Mesothelial cell of epicardium (in vitro differentiated cells): ENCODE results near the gene CCDC102B. TPM values are rescaled to one million over a fixed set of nuclear protein-coding genes. Genes with fewer than 3 reads are reported as not detected.
"Not testable (repeated sequence)": the region's sequence is repeated elsewhere in the genome, so short reads cannot be mapped to it uniquely, and the experiment has no call there.

Experiments
- DNase-seq, 2 experiments: peaks; one replicate each; pipeline ENCODE4 v3.0.0; 2021; ENCODE audit warnings: low spot score in 2 of 2; ENCODE audit not compliant: unreplicated experiment in 2 of 2
- H3K27ac Mint-ChIP-seq: 2 replicates; pipeline ENCODE4 v1.8.0; 2021; ENCODE audit warnings: mixed read lengths
- H3K27me3 Mint-ChIP-seq: 2 replicates; pipeline ENCODE4 v1.8.0; 2021; ENCODE audit warnings: low read depth, mixed read lengths
- H3K36me3 Mint-ChIP-seq: 2 replicates; pipeline ENCODE4 v1.8.0; 2021; ENCODE audit warnings: mixed read lengths
- H3K4me1 Mint-ChIP-seq: 2 replicates; pipeline ENCODE4 v1.8.0; 2021; ENCODE audit warnings: mixed read lengths
- H3K4me3 Mint-ChIP-seq: 2 replicates; pipeline ENCODE4 v1.8.0; 2021; ENCODE audit warnings: mild to moderate bottlenecking, moderate library complexity, mixed read lengths
- H3K9me3 Mint-ChIP-seq: 2 replicates; pipeline ENCODE4 v1.8.0; 2021; ENCODE audit warnings: mixed read lengths
- total RNA-seq: library from RNA; stranded (reverse); gene quantifications from 3 replicates; pipeline ENCODE4 v1.2.1, GENCODE V29; 2021
- TF ChIP-seq, protein P1 (sequence below): fragments of 200-600 bp; sonication (generic); IDR thresholded peaks from one replicate; pipeline ENCODE4 v1.5.0; 2021; ENCODE audit warnings: antibody characterized with exemption; ENCODE audit not compliant: unreplicated experiment

Gene CCDC102B
- total RNA-seq, 1 donor from 2014 or later, result 5.3 TPM

DNA sequence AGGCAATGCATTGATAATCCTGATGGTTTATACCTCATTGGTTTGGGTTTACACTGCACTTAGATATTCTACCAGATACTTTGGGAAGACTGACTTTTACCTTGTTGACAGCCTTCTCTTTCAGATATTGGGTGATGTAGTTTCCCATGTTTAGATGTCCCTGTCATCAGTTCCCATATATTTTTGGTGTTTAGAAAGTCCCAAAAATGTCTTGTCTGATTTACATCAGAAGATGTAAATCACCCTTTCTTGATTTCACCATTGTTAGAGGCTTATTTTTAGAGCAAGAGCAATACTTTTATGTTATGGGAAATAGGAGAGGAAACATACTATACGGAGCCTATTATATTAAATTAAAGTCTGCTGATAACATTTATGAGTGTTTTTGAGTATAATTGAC, 14.4 kb upstream of the CCDC102B start:
- Mint-ChIP-seq H3K27me3 (no peaks in the 10 kb centered on the region), H3K4me3 (no peak overlapping the region), H3K36me3 (no peaks in the 10 kb centered on the region), H3K27ac (no peak overlapping the region), H3K9me3 (no peaks in the 10 kb centered on the region), H3K4me1 (peaks cover 2% of the 10 kb centered on the region)
- TF ChIP-seq, protein P1, sequence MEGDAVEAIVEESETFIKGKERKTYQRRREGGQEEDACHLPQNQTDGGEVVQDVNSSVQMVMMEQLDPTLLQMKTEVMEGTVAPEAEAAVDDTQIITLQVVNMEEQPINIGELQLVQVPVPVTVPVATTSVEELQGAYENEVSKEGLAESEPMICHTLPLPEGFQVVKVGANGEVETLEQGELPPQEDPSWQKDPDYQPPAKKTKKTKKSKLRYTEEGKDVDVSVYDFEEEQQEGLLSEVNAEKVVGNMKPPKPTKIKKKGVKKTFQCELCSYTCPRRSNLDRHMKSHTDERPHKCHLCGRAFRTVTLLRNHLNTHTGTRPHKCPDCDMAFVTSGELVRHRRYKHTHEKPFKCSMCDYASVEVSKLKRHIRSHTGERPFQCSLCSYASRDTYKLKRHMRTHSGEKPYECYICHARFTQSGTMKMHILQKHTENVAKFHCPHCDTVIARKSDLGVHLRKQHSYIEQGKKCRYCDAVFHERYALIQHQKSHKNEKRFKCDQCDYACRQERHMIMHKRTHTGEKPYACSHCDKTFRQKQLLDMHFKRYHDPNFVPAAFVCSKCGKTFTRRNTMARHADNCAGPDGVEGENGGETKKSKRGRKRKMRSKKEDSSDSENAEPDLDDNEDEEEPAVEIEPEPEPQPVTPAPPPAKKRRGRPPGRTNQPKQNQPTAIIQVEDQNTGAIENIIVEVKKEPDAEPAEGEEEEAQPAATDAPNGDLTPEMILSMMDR, result no peak
- no peak for DNase-seq

DNA sequence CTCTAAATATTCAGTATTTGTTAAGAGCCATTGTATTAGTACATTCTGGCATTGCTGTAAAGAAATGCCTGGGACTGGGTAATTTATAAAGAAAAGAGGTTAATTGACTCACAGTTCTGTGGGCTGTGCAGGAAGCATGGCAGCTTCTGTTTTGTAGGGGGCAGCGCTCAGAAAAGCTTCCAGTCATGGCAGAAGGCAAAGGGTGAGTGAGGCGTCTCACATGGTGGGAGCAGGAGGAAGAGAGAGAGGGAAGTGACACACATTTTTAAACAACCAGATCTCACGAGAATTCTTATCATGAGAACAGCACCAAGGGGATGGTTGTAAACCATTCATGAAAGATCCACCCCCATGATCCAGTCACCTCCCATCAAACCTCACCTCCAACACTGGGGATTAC, 13.8 kb upstream of the CCDC102B start:
- Mint-ChIP-seq H3K36me3 (no peaks in the 10 kb centered on the region), H3K9me3 (no peaks in the 10 kb centered on the region), H3K4me1 (peaks cover under 1% of the 10 kb centered on the region), H3K27me3 (no peaks in the 10 kb centered on the region), H3K4me3 (no peak overlapping the region), H3K27ac (no peak overlapping the region)
- TF ChIP-seq, protein P1, result no peak
- DNase-seq, result no peak

DNA sequence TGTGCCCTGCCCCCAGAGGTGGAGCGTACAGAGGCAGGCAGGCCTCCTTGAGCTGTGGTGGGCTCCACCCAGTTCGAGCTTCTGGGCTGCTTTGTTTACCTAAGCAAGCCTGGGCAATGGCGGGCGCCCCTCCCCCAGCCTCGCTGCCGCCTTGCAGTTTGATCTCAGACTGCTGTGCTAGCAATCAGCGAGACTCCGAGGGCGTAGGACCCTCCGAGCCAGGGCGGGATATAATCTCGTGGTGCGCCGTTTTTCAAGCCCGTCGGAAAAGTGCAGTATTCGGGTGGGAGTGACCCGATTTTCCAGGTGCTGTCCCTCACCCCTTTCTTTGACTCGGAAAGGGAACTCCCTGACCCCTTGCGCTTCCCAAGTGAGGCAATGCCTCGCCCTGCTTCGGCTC, 7.6 kb upstream of the CCDC102B start:
- H3K4me1 Mint-ChIP-seq, result not testable (repeated sequence)

DNA sequence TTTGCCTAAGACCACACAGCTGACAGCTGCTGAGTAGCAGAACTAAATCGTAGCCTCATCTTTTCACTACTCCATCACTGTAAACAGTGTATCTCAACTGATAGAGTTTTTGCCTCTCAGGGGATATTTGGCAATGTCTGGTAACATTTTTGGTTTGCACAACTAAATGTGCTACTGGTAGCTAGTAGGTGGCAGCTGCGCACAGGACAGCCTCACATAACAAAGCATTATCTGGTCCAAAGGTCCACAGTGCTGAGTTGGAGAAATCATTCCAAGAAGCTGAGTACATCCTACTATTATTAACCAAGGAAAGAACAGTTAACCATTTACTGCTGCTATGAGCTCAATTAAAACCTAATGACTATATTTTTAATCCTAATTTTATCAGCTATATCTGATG, 6.1 kb upstream of the CCDC102B start:
- H3K27me3 Mint-ChIP-seq, result no peaks in the 10 kb centered on the region
- no peak overlapping the region for H3K27ac Mint-ChIP-seq
- TF ChIP-seq, protein P1, result no peak
- H3K4me1 Mint-ChIP-seq, result no peaks in the 10 kb centered on the region
- no peak overlapping the region for H3K4me3 Mint-ChIP-seq
- DNase-seq, result no peak
- no peaks in the 10 kb centered on the region for H3K9me3 Mint-ChIP-seq
- no peaks in the 10 kb centered on the region for H3K36me3 Mint-ChIP-seq

More for the DNA sequence above, 7.6 kb upstream of the CCDC102B start:
- H3K9me3 Mint-ChIP-seq, H3K27ac Mint-ChIP-seq, DNase-seq, H3K27me3 Mint-ChIP-seq, H3K36me3 Mint-ChIP-seq, H3K4me3 Mint-ChIP-seq: not testable (repeated sequence)

DNA sequence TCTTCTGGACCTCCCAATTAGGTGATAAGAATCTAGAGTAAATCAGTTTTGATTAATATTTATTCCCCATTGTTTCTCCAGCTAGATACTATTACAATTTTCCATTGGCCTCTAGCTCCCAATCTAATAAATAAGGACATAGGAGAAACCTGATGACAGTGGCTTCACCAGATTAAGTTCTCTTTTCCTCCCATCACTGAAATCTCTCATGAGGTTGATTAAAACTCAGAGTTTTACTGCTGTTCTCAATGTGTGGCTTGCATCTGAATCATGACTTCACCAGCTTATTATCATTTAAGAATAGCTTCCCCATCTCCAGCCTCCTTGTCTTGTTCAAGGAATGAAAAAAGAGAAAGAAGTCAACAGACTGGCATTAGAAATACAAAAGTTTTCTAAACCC, 3.9 kb upstream of the CCDC102B start:
- DNase-seq, result no peak
- Mint-ChIP-seq H3K9me3 (no peaks in the 10 kb centered on the region), H3K27me3 (no peaks in the 10 kb centered on the region), H3K4me1 (no peaks in the 10 kb centered on the region), H3K4me3 (no peak overlapping the region), H3K36me3 (no peaks in the 10 kb centered on the region), H3K27ac (no peak overlapping the region)
- TF ChIP-seq, protein P1, result no peak

DNA sequence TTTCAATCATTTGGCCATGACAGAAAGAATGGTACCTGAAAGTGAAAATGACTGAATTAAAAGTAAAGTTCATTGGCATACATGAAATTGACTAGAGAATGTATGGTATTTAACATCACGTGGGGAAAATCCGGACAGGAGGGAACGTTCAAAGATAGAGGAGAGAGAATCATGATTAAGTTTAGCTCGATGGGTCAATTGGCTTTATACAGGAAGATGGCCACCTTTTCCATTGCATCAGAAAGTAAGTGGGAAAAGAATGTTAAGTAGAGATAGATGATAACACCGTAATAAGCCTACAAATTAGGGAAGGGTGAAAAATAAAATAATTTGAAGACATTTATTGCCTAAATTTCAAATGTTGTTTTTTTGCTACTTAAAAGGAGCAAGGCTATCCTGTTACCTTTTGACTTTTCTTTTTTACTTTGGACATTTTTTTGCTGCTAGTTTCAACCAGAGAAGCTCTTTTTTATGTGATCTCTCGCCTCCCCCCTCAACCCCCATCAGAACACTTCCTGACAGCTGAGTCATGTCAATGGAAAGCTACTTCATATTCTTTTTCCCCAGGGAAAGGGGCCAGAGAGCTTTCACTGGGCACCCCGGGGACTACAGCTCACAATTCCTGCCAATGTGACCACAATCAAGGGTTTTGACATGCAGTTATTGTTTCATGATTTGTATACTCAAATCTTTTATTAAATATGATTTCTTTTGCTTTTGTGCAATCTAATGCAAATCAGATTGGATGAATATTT, 767 bp upstream of the CCDC102B start:
- DNase-seq, result no peak
- Mint-ChIP-seq H3K27me3 (no peaks in the 10 kb centered on the region), H3K4me1 (peaks cover 2% of the 10 kb centered on the region), H3K27ac (no peak overlapping the region), H3K9me3 (no peaks in the 10 kb centered on the region), H3K36me3 (no peaks in the 10 kb centered on the region), H3K4me3 (no peak overlapping the region)
- TF ChIP-seq, protein P1, result no peak
